ENCODE measurements around the gene PRIMA1.

The PRIMA1 gene

GRCh38 chr14:93682459-93682858 is 105.8 kb downstream of the PRIMA1 start:
- Histone ChIP-seq H3K9me3 (ENCODE audit: control insufficient read depth, insufficient read depth, low read length) (peaks cover 5% of the 10 kb centered on the region), H3K27me3 (ENCODE audit: control insufficient read depth, low read length) (0 out of 2 replicates have a peak, but pooled peaks cover 4% of the 10 kb centered on the region), H3K4me3 (ENCODE audit: low read length) (no peak overlapping the region), H3K4me2 (ENCODE audit: low read length) (no peak overlapping the region), H3K36me3 (ENCODE audit: control insufficient read depth, low read length) (no peaks in the 10 kb centered on the region), H3F3A (ENCODE audit: control insufficient read depth, insufficient read depth) (no peaks in the 10 kb centered on the region), H3K4me1 (ENCODE audit: control insufficient read depth, low read length) (no peaks in the 10 kb centered on the region), H3K79me2 (ENCODE audit: control insufficient read depth, low read length) (no peaks in the 10 kb centered on the region), H3K9me2 (replicated peaks; ENCODE audit: control insufficient read depth, low read length) (no peaks in the 10 kb centered on the region), H4K20me1 (ENCODE audit: control insufficient read depth, insufficient read depth, low read depth, low read length) (no peaks in the 10 kb centered on the region), H3K27ac (ENCODE audit: low read depth, low read length) (no peak overlapping the region)
- TF ChIP-seq EZH2phosphoT487 (IDR thresholded peaks at IDR 0.05; ENCODE audit: borderline replicate concordance, low read length) (no peak), CTCF (IDR thresholded peaks at IDR 0.05; ENCODE audit: low read depth, low read length, poor library complexity, severe bottlenecking) (no peak)

- Histone ChIP-seq H3K9me2 (replicated peaks; ENCODE audit: control insufficient read depth, low read length) (no peaks in the 10 kb centered on the region), H3K4me1 (ENCODE audit: control insufficient read depth, low read length) (no peaks in the 10 kb centered on the region), H3K79me2 (ENCODE audit: control insufficient read depth, low read length) (no peaks in the 10 kb centered on the region), H4K20me1 (ENCODE audit: control insufficient read depth, insufficient read depth, low read depth, low read length) (no peaks in the 10 kb centered on the region), H3K27ac (ENCODE audit: low read depth, low read length) (no peak overlapping the region), H3K27me3 (ENCODE audit: control insufficient read depth, low read length) (0 out of 2 replicates have a peak, but pooled peaks cover 3% of the 10 kb centered on the region), H3K4me2 (ENCODE audit: low read length) (no peak overlapping the region), H3F3A (ENCODE audit: control insufficient read depth, insufficient read depth) (no peaks in the 10 kb centered on the region), H3K9me3 (ENCODE audit: control insufficient read depth, insufficient read depth, low read length) (no peaks in the 10 kb centered on the region), H3K36me3 (ENCODE audit: control insufficient read depth, low read length) (no peaks in the 10 kb centered on the region), H3K4me3 (ENCODE audit: low read length) (no peak overlapping the region)
- TF ChIP-seq EZH2phosphoT487 (IDR thresholded peaks at IDR 0.05; ENCODE audit: borderline replicate concordance, low read length), result no peak
- no peak for TF ChIP-seq CTCF (IDR thresholded peaks at IDR 0.05; ENCODE audit: low read depth, low read length, poor library complexity, severe bottlenecking)
Observed at GRCh38 chr14:93676416-93676958, 111.8 kb downstream of the PRIMA1 start.

GRCh38 chr14:93675651-93676050 is 112.6 kb downstream of the PRIMA1 start:
- Histone ChIP-seq H3K4me1 (ENCODE audit: control insufficient read depth, low read length) (no peaks in the 10 kb centered on the region), H3K9me2 (replicated peaks; ENCODE audit: control insufficient read depth, low read length) (no peaks in the 10 kb centered on the region), H3F3A (ENCODE audit: control insufficient read depth, insufficient read depth) (no peaks in the 10 kb centered on the region), H3K4me3 (ENCODE audit: low read length) (no peak overlapping the region), H3K27me3 (ENCODE audit: control insufficient read depth, low read length) (0 out of 2 replicates have a peak, but pooled peaks cover 3% of the 10 kb centered on the region), H3K4me2 (ENCODE audit: low read length) (no peak overlapping the region), H3K36me3 (ENCODE audit: control insufficient read depth, low read length) (no peaks in the 10 kb centered on the region), H3K79me2 (ENCODE audit: control insufficient read depth, low read length) (no peaks in the 10 kb centered on the region), H3K27ac (ENCODE audit: low read depth, low read length) (no peak overlapping the region), H4K20me1 (ENCODE audit: control insufficient read depth, insufficient read depth, low read depth, low read length) (no peaks in the 10 kb centered on the region), H3K9me3 (ENCODE audit: control insufficient read depth, insufficient read depth, low read length) (no peaks in the 10 kb centered on the region)
- TF ChIP-seq CTCF (IDR thresholded peaks at IDR 0.05; ENCODE audit: low read depth, low read length, poor library complexity, severe bottlenecking) (no peak), EZH2phosphoT487 (IDR thresholded peaks at IDR 0.05; ENCODE audit: borderline replicate concordance, low read length) (no peak)
